Measurements from ENCODE around the gene PARP12. TPM values are rescaled to one million over a fixed set of nuclear protein-coding genes. Genes with fewer than 3 reads are reported as not detected.

Gene PARP12
- total RNA-seq, 1 donor from 2014 or later, result 6.8 TPM

DNA sequence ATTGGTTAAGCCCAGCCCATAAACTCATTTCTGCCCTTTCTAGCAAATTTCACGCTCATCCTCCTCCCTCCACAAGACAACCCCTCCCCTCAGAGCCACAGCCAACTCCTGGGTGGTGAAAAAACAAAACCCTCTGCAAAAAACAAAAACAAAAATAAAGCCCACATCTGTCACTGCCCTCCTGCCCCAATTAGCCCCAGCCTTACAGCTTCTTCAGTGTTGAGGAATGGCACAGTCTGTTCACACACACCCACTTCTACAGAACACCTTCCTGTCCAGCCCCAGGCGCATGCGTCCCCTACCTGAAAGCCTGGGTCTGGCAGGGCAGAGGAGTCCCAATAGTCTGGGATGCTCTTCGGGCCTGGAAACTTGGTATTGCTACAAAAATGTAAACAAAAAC, 34.4 kb downstream of the PARP12 start:
- no peaks in the 10 kb centered on the region for H3K4me1 ChIP-seq
- no peaks in the 10 kb centered on the region for H3K79me2 ChIP-seq (ENCODE audit: low read depth)
- H3K27ac ChIP-seq, result no peak overlapping the region
- H3K4me2 ChIP-seq, result no peak overlapping the region
- no peaks in the 10 kb centered on the region for H3K9me3 Mint-ChIP-seq
- no peak overlapping the region for H3K9ac ChIP-seq
- no peaks in the 10 kb centered on the region for H3K9me3 ChIP-seq (ENCODE audit: low read depth)
- H3K27me3 Mint-ChIP-seq (ENCODE audit: insufficient read depth, low read depth), result peaks cover 2% of the 10 kb centered on the region
- H3K4me3 ChIP-seq, result no peak overlapping the region
- H3F3A ChIP-seq (ENCODE audit: low read depth), result no peaks in the 10 kb centered on the region
- no peaks in the 10 kb centered on the region for H3K36me3 Mint-ChIP-seq
- H3K4me3 Mint-ChIP-seq, result no peak overlapping the region
- H3K36me3 ChIP-seq, result no peaks in the 10 kb centered on the region
- no peak overlapping the region for H3K27ac Mint-ChIP-seq
- TF ChIP-seq EZH2phosphoT487 (IDR thresholded peaks at IDR 0.05), result no peak
- TF ChIP-seq EZH2 (IDR thresholded peaks at IDR 0.05), result no peak
- TF ChIP-seq, protein P1, sequence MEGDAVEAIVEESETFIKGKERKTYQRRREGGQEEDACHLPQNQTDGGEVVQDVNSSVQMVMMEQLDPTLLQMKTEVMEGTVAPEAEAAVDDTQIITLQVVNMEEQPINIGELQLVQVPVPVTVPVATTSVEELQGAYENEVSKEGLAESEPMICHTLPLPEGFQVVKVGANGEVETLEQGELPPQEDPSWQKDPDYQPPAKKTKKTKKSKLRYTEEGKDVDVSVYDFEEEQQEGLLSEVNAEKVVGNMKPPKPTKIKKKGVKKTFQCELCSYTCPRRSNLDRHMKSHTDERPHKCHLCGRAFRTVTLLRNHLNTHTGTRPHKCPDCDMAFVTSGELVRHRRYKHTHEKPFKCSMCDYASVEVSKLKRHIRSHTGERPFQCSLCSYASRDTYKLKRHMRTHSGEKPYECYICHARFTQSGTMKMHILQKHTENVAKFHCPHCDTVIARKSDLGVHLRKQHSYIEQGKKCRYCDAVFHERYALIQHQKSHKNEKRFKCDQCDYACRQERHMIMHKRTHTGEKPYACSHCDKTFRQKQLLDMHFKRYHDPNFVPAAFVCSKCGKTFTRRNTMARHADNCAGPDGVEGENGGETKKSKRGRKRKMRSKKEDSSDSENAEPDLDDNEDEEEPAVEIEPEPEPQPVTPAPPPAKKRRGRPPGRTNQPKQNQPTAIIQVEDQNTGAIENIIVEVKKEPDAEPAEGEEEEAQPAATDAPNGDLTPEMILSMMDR (IDR thresholded peaks at IDR 0.05), result no peak
- no peaks in the 10 kb centered on the region for H3K27me3 ChIP-seq
- no peaks in the 10 kb centered on the region for H3K4me1 Mint-ChIP-seq
- H4K20me1 ChIP-seq (ENCODE audit: low read depth), result no peaks in the 10 kb centered on the region
- no peak overlapping the region for H2AFZ ChIP-seq (replicated peaks)
- DNase-seq (ENCODE audit: low spot score), result no peak

DNA sequence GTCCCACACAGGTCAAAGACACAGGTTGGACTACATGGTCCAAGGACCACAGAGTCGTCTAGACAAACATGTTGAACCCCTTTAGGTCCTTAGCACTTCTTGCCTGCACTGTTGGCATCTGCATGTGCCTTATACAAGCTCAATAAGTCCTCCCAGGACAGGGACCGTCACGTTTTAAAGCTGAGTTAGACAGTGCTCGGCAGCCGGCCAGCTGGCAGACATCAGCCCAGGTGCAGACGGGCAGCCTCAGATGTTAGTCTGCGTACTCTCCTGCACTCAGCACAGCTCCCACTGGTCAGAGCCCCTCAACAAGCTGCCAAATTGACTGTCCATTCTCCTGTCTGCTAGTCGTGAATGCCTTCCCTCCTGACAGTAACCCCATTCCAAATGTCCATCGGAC, 34.9 kb downstream of the PARP12 start:
- Mint-ChIP-seq H3K27me3 (ENCODE audit: insufficient read depth, low read depth) (no peaks in the 10 kb centered on the region), H3K9me3 (no peaks in the 10 kb centered on the region), H3K4me3 (no peak overlapping the region), H3K4me1 (no peaks in the 10 kb centered on the region), H3K27ac (no peak overlapping the region), H3K36me3 (no peaks in the 10 kb centered on the region)
- no peak overlapping the region for H3K27ac ChIP-seq
- no peak for TF ChIP-seq EZH2 (IDR thresholded peaks at IDR 0.05)
- TF ChIP-seq, protein P1 (IDR thresholded peaks at IDR 0.05), result no peak
- TF ChIP-seq EZH2phosphoT487 (IDR thresholded peaks at IDR 0.05), result no peak
- no peaks in the 10 kb centered on the region for H3K9me3 ChIP-seq (ENCODE audit: low read depth)
- no peak overlapping the region for H3K4me3 ChIP-seq
- H4K20me1 ChIP-seq (ENCODE audit: low read depth), result no peaks in the 10 kb centered on the region
- no peak overlapping the region for H3K4me2 ChIP-seq
- no peak overlapping the region for H3K9ac ChIP-seq
- H3K4me1 ChIP-seq, result no peaks in the 10 kb centered on the region
- no peaks in the 10 kb centered on the region for H3K27me3 ChIP-seq
- no peak for DNase-seq (ENCODE audit: low spot score)
- H3F3A ChIP-seq (ENCODE audit: low read depth), result no peaks in the 10 kb centered on the region
- H2AFZ ChIP-seq (replicated peaks), result no peak overlapping the region
- H3K36me3 ChIP-seq, result no peaks in the 10 kb centered on the region
- H3K79me2 ChIP-seq (ENCODE audit: low read depth), result no peaks in the 10 kb centered on the region

DNA sequence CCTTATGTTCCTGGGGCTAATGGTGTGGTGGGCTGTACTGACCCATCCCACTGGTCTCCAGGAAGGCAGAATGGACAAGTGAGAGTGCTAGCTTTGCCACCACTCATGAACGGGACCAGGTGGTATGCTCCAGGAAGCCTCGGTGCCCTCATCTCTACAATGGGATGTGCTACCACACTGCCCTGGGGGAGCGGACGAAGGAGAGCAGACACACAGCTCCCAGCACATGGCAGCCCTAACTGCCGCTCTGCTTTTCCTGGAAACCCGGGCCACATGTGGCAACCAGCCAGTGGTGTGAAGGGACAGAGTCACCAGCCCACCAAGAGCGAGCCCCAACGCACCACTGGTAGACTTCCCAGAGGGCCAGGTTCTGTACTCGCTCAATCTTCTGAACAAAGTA, 35.8 kb downstream of the PARP12 start:
- Mint-ChIP-seq H3K4me3 (no peak overlapping the region), H3K36me3 (no peaks in the 10 kb centered on the region), H3K9me3 (no peaks in the 10 kb centered on the region), H3K4me1 (no peaks in the 10 kb centered on the region), H3K27me3 (ENCODE audit: insufficient read depth, low read depth) (peaks cover under 1% of the 10 kb centered on the region), H3K27ac (no peak overlapping the region)
- no peak overlapping the region for H3K4me2 ChIP-seq
- H3K36me3 ChIP-seq, result no peaks in the 10 kb centered on the region
- no peaks in the 10 kb centered on the region for H3K27me3 ChIP-seq
- no peak overlapping the region for H3K27ac ChIP-seq
- no peak for DNase-seq (ENCODE audit: low spot score)
- H3K9ac ChIP-seq, result no peak overlapping the region
- no peaks in the 10 kb centered on the region for H3K9me3 ChIP-seq (ENCODE audit: low read depth)
- no peaks in the 10 kb centered on the region for H3K79me2 ChIP-seq (ENCODE audit: low read depth)
- TF ChIP-seq, protein P1 (IDR thresholded peaks at IDR 0.05), result no peak
- TF ChIP-seq EZH2phosphoT487 (IDR thresholded peaks at IDR 0.05) (no peak), EZH2 (IDR thresholded peaks at IDR 0.05) (no peak)
- H2AFZ ChIP-seq (replicated peaks), result no peak overlapping the region
- H3F3A ChIP-seq (ENCODE audit: low read depth), result no peaks in the 10 kb centered on the region
- H4K20me1 ChIP-seq (ENCODE audit: low read depth), result no peaks in the 10 kb centered on the region
- no peaks in the 10 kb centered on the region for H3K4me1 ChIP-seq
- no peak overlapping the region for H3K4me3 ChIP-seq

Measured in neural progenitor cell (in vitro differentiated cells).